ENCODE results near the gene RORC.
"Not testable (repeated sequence)": the region's sequence is repeated elsewhere in the genome, so short reads cannot be mapped to it uniquely, and the experiment has no call there.

The RORC gene

DNA sequence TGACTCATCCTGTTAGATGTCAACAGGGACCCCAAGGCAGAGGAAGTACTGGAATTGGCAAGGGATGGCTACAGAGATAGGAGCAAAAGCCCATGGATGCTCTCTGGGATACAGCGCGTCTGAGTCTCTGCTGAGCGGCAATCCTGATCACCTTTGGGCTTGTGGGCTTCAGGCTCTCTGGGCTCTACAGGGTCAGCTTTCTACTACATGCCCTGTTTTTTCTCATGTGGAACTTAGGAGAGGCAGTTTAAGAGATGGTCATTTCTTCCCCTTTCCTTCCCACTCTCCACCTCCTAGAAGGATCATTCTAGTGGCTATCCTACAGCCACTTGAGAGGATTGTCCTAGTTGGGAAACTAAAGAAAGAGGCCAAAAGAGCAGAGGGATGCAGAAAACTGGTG is 27.7 kb downstream of the RORC start:
- no peak for DNase-seq

GRCh38 chr1:151803164-151803563 is 28.4 kb downstream of the RORC start:
- no peak for DNase-seq

GRCh38 chr1:151802372-151802771 is 29.2 kb downstream of the RORC start:
- no peak for DNase-seq

- DNase-seq = no peak
These were observed 29.8 kb downstream of the RORC start for GRCh38 chr1:151801846-151802245.

GRCh38 chr1:151801310-151801820 is 30.2 kb downstream of the RORC start:
- DNase-seq = no peak

DNA sequence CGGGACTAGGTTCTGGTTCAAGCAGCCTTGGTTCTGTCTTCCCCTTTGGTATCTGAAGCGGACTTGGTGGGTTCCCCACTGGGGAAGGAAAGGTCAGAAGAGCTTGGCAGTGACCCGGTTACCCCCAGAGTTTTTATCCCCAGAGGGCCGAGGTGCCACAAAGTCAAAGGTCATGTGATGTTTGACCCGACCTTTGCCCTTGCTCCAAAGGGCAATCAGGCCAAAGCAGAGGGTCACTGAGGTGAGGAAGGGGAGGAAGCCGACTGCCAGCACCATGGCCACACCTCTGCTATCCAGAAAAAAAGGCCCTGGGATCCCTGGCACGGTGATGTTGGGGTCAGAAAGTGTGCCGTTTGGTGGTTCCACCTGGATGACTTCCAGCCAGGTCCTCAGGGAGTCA is 30.8 kb downstream of the RORC start:
- no peak for DNase-seq

- DNase-seq = no peak
These were observed 32.2 kb downstream of the RORC start for GRCh38 chr1:151799179-151800022.

- DNase-seq = no peak
These were observed 33.0 kb downstream of the RORC start for GRCh38 chr1:151798571-151798970.

DNA sequence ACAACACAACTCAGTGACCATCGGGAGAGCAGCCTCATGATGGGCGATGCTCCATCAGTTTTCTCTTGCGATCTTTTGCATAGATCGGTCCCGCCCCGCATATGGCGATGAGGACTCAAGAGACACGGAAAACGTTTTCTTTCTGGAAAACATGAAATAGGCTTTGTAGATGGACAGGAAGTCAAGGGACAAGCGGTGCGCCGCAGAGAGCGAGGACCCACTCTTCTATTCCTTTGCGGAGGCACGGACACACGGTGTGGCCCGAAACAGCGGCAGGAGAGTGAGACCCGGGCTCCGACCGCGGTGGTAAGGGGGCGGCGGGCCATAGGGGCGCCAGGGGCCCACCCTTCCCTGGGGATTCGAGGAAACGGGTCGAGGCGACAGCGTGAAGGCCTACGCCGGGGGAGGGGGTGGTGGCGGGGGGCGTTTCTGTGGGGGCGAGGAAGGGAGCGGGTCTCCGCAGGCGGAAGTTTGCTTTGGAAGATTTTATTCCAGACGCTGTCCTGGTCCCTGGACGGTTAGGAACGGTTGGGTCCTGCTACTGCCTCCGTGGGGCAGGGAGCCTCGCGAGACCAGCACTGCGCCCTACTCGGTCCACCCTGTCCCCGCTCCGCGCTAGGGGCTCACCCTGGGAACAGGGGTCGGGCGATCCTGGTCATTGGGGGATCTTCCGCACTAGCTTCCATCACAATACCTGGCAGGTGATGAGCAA is 40.5 kb downstream of the RORC start:
- DNase-seq = no peak

DNA sequence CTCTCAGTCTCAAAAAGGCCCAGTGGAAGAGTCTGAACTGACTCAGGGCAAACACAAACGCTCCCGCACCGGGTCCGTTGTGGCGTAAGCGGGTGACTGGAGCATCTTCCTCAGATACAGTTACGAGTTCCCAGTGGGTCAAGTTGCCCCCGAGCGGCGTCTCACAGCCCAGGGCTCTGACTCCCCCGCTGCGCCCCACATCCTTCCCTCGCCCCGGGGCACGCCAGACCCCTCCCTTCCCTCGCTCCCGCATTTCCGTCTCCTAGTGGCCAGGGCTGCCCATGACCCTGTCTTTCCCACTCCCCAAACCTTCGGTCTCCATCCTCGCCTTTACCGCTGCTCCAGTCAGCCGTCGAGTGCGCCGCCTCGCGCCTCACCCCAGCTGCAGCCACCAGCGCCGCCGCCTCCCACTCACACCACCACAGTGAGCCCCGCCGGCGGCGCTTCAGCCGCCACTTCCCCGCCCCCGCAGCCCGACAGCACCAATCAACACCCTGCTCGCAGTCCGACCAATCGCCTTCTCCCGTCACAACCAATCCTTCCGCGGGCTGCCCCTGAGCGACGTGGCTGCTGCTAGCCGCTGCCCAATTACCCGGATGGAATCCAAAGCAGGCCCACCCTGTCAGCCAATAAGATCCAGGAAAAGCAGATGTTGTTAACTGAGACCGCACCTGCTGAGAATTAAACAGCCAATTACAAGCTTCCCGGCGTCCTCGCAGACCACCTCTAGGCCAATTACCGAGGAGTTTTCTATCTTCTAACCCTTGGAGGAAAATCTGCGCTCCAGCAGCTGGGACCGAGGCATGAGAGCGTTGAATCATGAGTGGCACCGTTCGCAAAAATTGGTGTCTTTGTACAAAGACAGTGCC is 41.3 kb downstream of the RORC start, which contains the start of gene TDRKH:
TDRKH (minus strand) TSS at position 430 of the 869 bp plus-strand sequence. CDS start 7,478 bp downstream, outside the sequence.
- peak; percentile 93 for DNase-seq

GRCh38 chr1:151787689-151788088 is 43.9 kb downstream of the RORC start:
- no peak for DNase-seq

- no peak for DNase-seq
These were observed 47.8 kb downstream of the RORC start for GRCh38 chr1:151783796-151784195.

- no peak for DNase-seq
These were observed 48.9 kb downstream of the RORC start for GRCh38 chr1:151782741-151783140.

DNA sequence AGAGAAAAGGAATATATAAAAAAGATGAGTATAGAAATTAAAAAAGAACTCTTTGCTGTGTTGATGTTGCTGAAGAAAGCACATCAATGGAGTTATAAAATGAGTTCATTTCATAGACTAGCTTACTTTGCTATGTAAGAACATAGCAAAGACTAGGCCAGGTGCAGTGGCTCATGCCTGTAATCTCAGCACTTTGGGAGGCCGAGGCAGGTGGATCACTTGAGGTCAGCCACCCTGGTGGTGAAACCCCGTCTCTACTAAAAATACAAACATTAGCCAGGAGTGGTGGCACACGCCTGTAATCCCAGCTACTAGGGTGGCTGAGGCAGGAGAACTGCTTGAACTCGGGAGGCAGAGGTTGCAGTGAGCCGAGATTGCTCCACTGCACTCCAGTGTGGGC is 49.6 kb downstream of the RORC start:
- DNase-seq = not testable (repeated sequence)

GRCh38 chr1:151780736-151781135 is 50.9 kb downstream of the RORC start:
- DNase-seq = not testable (repeated sequence)

GRCh38 chr1:151779852-151780251 is 51.8 kb downstream of the RORC start:
- no peak for DNase-seq

DNA sequence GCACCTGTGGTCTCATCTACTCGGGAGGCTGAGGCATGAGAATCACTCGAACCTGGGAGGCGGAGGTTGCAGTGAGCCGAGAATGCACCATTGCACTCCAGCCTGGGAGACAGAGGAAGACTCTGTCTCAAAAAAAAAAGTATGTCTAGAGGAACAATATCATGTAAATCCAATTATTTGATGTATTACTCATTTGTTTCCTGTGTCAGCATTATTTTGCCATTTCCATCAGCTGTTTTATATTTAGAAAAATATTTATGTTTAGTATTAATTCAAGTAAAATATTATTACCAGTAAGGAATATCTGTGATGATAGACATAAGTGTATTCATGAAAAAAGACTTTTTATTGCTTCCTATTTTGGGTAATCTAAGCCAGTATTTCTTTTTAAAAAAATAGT is 54.3 kb downstream of the RORC start:
- no peak for DNase-seq

GRCh38 chr1:151776665-151777062 is 54.9 kb downstream of the RORC start:
- DNase-seq = no peak

DNA sequence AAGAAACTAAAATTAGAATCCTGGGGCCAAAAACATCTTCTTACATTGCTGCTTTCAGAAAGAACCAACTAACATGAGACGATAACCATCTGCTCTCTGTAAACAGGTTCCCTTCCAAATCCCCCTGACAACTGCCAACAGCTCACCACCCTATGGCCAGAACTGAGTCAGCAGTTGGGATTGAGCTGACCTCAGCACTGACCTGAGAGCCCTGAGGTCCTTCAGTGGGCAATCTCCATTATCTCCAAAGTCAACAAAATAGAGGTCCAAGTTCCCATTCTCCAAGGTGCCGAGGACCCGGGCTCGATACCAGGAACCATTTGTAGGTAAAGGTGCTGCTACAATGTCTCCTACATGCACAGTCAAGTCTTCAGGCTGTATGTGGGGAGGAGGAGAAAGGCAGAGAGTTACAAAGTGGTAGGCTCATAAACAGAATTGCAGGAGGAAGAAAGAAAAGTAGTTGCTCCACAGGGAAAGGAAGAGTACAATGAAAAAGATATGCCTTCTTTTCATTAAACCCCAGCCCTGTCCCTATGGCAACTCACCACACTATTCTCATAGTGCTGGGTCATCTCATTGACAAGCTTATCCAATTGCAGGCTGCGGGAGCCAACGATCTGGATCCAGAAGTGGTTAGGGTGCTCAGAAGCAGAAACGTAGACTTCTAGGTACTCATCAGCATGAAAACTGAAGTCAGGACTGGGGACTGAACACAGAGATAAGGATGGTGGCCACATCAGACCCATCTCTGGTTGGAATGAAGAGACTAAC is 55.5 kb downstream of the RORC start:
- DNase-seq = no peak

DNA sequence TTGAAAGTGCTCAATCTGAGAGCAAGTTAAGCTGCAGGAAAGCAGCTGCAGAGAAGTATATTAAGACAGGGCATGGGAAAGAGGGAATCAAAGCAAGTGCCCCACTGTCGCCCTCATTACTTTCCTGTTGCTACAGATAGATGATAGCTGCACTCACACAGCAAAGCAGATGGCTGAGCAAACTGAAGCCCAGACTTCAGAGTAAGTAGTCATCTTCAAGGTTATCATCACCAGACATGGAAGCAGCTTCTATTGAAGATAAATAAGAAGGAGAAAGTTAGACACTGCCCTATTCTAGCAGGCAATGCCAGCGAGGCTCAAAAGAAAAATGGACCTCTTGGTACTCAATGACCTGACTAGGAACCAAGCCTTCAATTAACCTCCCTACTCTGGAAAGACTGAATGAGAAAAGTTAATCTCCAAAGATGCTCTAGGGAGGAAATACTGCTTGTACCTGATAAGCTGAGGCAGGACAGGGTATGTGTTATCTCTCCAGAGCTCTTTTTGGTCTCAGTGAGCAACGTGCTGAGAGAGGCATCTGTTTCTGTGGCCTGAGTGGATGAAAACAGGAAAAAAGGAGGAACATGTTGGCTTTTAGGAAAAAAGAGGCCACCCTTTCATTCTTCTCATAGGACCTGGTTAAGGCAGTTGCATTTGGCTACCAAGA is 57.2 kb downstream of the RORC start:
- DNase-seq = no peak

GRCh38 chr1:151773702-151774101 is 57.9 kb downstream of the RORC start:
- DNase-seq = no peak

All from activated gamma-delta T cell (primary cell).